IPS DF 6.9 (cell line): ENCODE results near the gene TMEFF1.

Experiments
- DNase-seq: peaks from one replicate; pipeline ENCODE4 v3.0.0-alpha.2; 2013; ENCODE audit warnings: low read depth, low spot score
- H3K27ac ChIP-seq: one replicate; pipeline ENCODE4 v1.5.1; 2013; ENCODE audit warnings: low read length, control low read depth
- H3K27me3 ChIP-seq: 2 replicates; pipeline ENCODE4 v1.6.1; 2013; ENCODE audit warnings: mild to moderate bottlenecking, low read length; ENCODE audit not compliant: control insufficient read depth, insufficient read depth
- H3K36me3 ChIP-seq: 2 replicates; pipeline ENCODE4 v1.6.1; 2013; ENCODE audit warnings: low read length; ENCODE audit not compliant: control insufficient read depth, insufficient read depth
- H3K4me1 ChIP-seq: 2 replicates; pipeline ENCODE4 v1.6.1; 2013; ENCODE audit warnings: low read length; ENCODE audit not compliant: control insufficient read depth, insufficient read depth
- H3K4me3 ChIP-seq: 2 replicates; pipeline ENCODE4 v1.5.1; 2013; ENCODE audit warnings: mild to moderate bottlenecking, low read length
- H3K9me3 ChIP-seq: 2 replicates; pipeline ENCODE4 v1.6.1; 2013; ENCODE audit warnings: low read length, inconsistent platforms; ENCODE audit not compliant: control insufficient read depth, insufficient read depth
- WGBS: extraction: QIAGEN DNeasy Blood & Tissue Kit; methylation state at CpG from one replicate; pipeline ENCODE4 v1.1.7; 2013; ENCODE audit warnings: mixed read lengths, missing lambda C conversion rate; ENCODE audit not compliant: insufficient read length, insufficient coverage; 5-methylcytosine and 5-hydroxymethylcytosine counted together

TMEFF1 gene, protein sequence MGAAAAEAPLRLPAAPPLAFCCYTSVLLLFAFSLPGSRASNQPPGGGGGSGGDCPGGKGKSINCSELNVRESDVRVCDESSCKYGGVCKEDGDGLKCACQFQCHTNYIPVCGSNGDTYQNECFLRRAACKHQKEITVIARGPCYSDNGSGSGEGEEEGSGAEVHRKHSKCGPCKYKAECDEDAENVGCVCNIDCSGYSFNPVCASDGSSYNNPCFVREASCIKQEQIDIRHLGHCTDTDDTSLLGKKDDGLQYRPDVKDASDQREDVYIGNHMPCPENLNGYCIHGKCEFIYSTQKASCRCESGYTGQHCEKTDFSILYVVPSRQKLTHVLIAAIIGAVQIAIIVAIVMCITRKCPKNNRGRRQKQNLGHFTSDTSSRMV

DNA sequence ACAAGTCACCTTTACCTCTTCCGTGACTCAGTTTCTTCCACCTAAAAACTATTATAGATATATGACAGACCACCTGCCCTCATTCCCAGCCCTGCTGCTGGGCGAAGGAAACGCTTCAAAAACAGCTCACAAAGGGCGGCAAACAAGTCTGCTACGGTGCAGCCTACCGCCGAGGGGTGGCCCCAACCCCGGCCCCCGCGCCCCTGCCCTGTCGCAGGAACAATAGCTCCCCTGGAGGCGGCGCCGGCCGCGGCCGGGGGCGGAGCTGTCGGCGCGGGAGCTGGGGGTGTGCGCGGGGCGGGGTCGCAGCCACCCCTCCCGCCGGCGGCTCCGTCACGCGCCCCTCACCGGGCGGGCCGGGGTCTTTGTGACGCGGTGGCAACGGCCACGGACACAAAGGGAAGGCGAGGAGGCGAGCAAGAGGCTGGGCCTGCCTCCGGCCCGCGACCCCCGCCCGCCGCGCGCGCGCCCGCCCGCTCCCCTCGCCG lies at the start of gene TMEFF1:
Gene TMEFF1 (plus strand): TSS at position 362 of the 488 bp plus-strand sequence. CDS start 396 bp downstream, outside the sequence.
- no CpG with 5 or more reads among the region's 54 CpGs for WGBS
- H3K4me1 ChIP-seq: no peaks in the 10 kb centered on the region
- H3K36me3 ChIP-seq: no peaks in the 10 kb centered on the region
- DNase-seq: peak; percentile 31
- peak within 1 kb of the TSS; percentile 97 for H3K4me3 ChIP-seq
- H3K27me3 ChIP-seq: no peaks in the 10 kb centered on the region
- no peak within 1 kb of the TSS for H3K27ac ChIP-seq
- H3K9me3 ChIP-seq: no peaks in the 10 kb centered on the region

DNA sequence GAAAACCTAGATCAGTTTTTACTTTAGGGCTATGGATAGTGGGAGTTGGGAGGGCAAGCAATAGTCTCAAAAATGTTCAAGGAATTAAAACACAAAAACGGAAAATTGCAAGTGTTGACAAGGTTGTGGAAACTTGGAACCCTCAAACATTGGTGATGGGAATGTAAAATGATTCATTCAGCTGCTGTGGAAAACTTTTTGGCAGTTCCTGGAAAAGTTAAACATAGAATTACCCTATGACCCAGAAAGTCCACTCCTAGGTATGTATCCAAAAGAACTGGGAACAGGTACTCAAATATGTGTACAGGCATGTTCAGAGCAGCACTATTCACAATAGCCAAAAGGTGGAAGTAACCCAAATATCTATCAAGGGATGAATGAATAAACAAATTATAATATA lies 47.2 kb upstream of the TMEFF1 start:
- Histone ChIP-seq H3K36me3 (no peaks in the 10 kb centered on the region), H3K27ac (no peak overlapping the region), H3K4me3 (no peak overlapping the region), H3K4me1 (peaks cover 3% of the 10 kb centered on the region; the same call in 1 of the 2 replicates), H3K27me3 (no peaks in the 10 kb centered on the region), H3K9me3 (no peaks in the 10 kb centered on the region)
- no CpG with 5 or more reads among the region's 1 CpG for WGBS
- no peak for DNase-seq

DNA sequence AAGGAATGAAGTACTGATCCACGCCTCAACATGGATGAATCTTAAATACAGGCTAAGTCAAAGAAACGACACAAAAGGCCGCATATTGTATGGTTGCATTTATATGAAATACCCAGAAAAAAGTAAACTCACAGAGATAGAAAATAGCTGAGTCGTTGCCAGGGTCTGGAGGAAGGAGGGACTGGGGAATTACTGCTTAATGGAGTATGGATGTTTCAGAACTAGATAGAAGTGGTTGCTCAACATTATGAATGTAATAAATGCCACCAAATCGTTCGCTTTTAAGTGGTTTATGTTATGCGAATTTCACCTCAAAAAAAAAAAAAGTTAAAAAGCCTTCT lies 46.8 kb upstream of the TMEFF1 start:
- no peaks in the 10 kb centered on the region for H3K36me3 ChIP-seq
- DNase-seq: no peak
- no peak overlapping the region; the same call in 1 of the 2 replicates for H3K4me3 ChIP-seq

DNA sequence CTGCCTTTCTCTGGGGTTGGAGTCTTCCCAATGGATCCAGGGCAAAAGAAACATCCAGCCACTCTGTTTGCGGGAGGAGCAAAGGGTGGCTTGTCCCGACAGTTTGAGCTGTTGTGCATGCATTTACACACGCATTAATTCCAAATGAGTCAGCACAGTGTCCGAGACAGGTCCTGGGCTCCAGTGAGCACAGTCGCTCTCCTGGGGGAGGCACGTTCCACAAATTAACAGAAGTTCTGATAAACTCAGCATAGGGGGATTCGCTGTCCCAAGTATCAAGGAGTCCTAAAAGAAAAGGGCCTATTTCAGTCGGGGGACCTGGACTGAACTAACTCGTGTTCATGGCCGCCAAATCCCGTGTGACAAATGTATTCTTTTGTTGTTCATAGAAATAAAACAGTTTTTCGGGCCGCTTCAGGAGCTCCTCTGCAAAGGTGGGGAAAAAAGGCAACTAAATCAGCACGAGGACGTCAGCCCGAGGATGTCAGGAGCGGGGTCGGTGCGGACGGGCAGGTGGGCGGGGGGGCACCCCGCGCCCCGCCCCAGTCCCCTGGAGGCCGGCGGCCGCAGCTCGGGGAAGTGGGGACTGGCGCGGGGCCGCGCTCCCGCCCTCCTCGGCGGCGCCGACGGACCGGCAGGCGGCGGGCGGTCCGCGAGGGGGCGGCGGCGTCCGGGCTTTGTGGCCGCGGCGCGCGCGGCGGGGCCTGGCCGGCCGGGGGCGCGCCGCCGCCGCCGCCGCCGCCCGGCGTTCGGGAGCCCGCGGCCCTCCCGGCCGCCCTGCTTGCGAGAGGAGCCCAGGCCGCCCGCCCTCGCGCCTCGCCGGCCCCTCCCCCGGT lies 46.2 kb upstream of the TMEFF1 start, which contains the start of gene MSANTD3:
Gene MSANTD3 (plus strand): TSS at position 614 of the 836 bp plus-strand sequence. CDS start 14,796 bp downstream, outside the sequence.
- Histone ChIP-seq H3K36me3 (no peaks in the 10 kb centered on the region), H3K9me3 (no peaks in the 10 kb centered on the region), H3K4me1 (peaks cover 3% of the 10 kb centered on the region; the same call in 1 of the 2 replicates), H3K27me3 (no peaks in the 10 kb centered on the region), H3K4me3 (peak within 1 kb of the TSS; percentile 86; the same call in 1 of the 2 replicates), H3K27ac (no peak within 1 kb of the TSS)
- WGBS: no CpG with 5 or more reads among the region's 80 CpGs
- DNase-seq: no peak

More for the DNA sequence above, 46.8 kb upstream of the TMEFF1 start:
- Histone ChIP-seq H3K4me1 (peaks cover 3% of the 10 kb centered on the region; the same call in 1 of the 2 replicates), H3K27me3 (no peaks in the 10 kb centered on the region), H3K27ac (no peak overlapping the region), H3K9me3 (no peaks in the 10 kb centered on the region)
- no CpG with 5 or more reads among the region's 7 CpGs for WGBS

DNA sequence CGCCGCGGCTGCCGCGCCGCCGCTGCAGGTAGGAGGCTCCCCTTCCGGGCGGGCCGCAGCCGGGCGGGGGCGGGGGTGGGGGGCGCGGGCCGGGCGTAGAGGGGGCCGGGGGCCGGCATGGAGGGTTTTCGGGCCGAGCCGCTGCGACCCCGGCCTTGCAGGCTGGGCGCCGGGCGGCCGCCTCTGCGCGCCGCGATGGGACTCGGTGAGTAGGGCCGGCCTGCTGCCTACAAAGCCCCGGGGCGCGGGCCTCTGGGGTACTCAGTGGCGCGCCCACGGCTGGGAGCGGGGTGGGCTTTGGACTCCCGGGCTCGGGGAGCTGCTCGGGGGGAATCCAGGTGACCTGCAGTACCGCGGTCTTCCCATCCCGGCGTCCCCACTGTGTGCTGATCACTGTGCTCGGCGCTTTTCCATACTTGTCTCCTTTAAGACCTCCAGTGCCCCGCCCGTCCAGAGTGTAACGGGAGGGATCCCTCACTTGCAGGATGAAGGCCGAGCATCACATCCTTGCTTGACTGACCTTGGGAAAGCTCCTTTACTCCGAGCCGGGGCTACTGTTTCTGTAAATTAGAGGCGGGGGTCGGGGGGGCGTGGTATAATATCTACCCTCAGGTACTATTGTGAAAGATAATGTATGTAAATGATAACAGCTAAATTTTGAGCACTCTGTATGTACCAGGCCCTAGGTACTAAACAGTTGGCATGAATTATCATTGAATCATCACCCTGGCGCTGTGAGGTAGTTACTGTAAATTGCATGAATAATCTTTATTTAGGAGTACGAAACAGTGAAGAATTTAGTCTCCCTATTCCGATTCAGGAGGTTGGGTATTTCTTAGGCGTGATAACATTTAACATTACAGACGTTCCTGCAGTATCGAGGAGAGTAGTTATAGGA lies 45.3 kb upstream of the TMEFF1 start:
- WGBS: no CpG with 5 or more reads among the region's 65 CpGs
- no peaks in the 10 kb centered on the region for H3K36me3 ChIP-seq
- H3K27ac ChIP-seq: no peak overlapping the region
- no peaks in the 10 kb centered on the region for H3K27me3 ChIP-seq
- H3K4me1 ChIP-seq: peaks cover 3% of the 10 kb centered on the region; the same call in 1 of the 2 replicates
- H3K4me3 ChIP-seq: peak overlapping the region; percentile 86; the same call in 1 of the 2 replicates
- H3K9me3 ChIP-seq: no peaks in the 10 kb centered on the region
- no peak for DNase-seq

DNA sequence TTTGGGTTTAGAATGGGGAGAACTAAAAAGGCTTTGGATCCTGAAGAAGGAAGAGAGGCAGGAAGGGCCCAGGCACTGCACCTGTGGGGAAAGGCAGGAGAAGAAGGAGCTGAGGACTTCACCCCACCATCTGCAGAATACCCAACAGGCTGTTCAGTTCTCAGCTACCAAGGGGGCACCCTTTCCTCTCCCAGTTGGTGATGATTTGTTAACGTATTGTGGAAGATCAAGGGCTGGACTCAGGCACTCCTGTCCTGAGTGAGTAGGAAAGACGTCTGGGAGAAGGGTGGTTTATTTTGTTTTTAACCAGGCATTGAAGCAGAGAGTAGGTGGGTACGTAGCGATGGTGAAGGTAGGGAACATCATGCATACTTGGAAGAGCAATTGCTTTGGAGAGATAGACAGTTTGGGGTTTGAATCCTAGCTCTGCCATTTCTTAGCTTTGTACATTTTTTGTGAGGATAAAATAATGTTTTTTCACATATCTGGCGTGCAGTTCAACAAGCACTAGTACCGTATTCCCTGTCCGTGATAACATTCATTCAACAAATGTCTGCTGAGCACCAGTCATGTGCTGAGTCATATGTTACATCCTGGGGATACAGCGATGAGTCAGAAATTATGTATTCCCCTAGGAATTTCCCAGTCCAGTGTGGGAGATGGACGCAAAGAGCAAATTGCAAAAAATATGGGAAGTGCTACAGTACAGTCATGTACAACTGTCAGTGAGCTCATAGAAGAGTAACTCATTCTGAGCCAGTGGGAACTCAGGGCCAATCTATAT lies 43.9 kb upstream of the TMEFF1 start:
- H3K27me3 ChIP-seq: no peaks in the 10 kb centered on the region
- peaks cover 3% of the 10 kb centered on the region; the same call in 1 of the 2 replicates for H3K4me1 ChIP-seq
- no peaks in the 10 kb centered on the region for H3K9me3 ChIP-seq
- DNase-seq: no peak
- no peak overlapping the region for H3K4me3 ChIP-seq
- WGBS: no CpG with 5 or more reads among the region's 9 CpGs
- no peaks in the 10 kb centered on the region for H3K36me3 ChIP-seq
- H3K27ac ChIP-seq: no peak overlapping the region

DNA sequence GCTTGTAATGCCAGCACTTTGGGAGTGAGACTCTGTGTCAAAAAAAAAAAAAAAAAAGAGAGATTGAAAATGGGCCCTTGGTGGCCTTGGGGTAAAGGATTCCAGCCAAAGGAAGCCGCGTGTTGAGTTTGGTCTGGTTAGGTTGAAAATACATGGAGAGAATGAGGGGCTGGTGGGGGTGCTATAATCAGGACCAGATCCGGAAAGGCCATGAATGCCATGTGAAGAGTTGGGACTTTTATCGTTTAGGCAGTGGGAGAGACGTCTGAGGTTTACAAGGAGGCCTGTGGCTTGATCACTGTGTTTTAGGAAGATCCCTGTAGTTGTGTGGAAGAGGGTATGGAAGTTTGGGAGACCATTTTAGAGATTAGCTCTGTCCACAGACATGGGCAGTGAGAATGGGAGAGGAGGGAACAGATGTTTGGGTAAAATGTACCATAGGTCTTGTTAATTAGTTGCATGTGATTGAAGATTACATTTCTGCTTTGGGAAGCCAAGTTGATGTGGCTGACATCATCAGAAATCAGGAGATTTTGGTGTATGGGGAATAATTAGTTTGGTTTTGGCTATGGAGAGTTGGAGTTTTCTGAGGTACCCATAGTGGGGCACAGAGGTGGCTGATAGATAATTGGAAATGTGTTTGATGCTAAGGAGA lies 42.5 kb upstream of the TMEFF1 start:
- Histone ChIP-seq H3K4me1 (peaks cover 3% of the 10 kb centered on the region; the same call in 1 of the 2 replicates), H3K36me3 (no peaks in the 10 kb centered on the region), H3K27me3 (no peaks in the 10 kb centered on the region), H3K9me3 (no peaks in the 10 kb centered on the region), H3K4me3 (no peak overlapping the region), H3K27ac (no peak overlapping the region)
- no peak for DNase-seq
- WGBS: no CpG with 5 or more reads among the region's 5 CpGs

DNA sequence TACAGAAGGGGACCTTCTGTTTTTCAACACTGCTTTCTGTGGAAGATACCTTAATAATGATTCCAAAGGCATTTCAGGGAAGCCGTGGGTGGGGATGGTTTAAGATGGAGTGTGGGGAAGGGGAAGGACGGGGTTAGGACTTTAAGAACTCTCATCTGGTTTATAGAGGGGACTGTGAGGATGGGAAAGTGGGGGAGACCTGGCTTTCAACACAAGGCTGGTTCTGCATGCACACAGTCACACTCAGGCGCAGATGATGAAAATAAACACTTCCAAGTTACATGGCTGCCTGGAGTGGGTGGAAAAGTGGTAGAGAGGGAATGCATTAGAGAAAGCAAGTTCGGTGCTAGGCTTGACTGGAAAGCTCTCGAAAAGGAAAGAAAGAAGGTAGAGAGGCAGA lies 41.1 kb upstream of the TMEFF1 start:
- no peak overlapping the region for H3K27ac ChIP-seq
- no peaks in the 10 kb centered on the region for H3K9me3 ChIP-seq
- DNase-seq: no peak
- no peaks in the 10 kb centered on the region for H3K27me3 ChIP-seq
- no peak overlapping the region for H3K4me3 ChIP-seq
- 0 out of 2 replicates have a peak, but pooled peaks cover 1% of the 10 kb centered on the region for H3K4me1 ChIP-seq
- H3K36me3 ChIP-seq: no peaks in the 10 kb centered on the region
- WGBS: 100% methylated on average over 1 of the region's 5 CpGs

DNA sequence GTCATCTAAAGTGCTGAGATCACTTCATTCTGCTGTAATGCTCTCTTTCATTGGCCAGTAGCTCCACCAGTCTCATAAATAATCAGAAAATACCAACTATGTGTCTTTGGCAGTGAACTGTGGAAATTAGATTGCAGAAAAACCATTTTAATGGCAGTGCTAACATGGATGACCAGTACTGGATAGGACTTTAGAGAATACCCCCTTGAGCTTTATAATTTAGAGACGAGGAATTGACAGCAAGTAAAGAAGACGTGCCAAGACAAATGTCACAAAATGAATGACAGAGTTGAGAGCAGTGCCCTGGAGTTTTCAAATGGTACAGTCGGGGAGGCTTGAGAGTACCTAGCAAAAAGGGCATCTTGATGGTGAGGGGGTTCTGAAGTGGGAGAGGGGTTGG lies 40.2 kb upstream of the TMEFF1 start:
- no peaks in the 10 kb centered on the region for H3K9me3 ChIP-seq
- H3K4me1 ChIP-seq: 0 out of 2 replicates have a peak, but pooled peaks cover 1% of the 10 kb centered on the region
- H3K27ac ChIP-seq: no peak overlapping the region
- DNase-seq: no peak
- no peak overlapping the region for H3K4me3 ChIP-seq
- no peaks in the 10 kb centered on the region for H3K27me3 ChIP-seq
- H3K36me3 ChIP-seq: no peaks in the 10 kb centered on the region
- WGBS: no CpG with 5 or more reads among the region's 3 CpGs
